Measurements from ENCODE around the gene MVB12B.
"Not testable (repeated sequence)": the region's sequence is repeated elsewhere in the genome, so short reads cannot be mapped to it uniquely, and the experiment has no call there.

MVB12B gene, protein sequence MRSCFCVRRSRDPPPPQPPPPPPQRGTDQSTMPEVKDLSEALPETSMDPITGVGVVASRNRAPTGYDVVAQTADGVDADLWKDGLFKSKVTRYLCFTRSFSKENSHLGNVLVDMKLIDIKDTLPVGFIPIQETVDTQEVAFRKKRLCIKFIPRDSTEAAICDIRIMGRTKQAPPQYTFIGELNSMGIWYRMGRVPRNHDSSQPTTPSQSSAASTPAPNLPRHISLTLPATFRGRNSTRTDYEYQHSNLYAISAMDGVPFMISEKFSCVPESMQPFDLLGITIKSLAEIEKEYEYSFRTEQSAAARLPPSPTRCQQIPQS

DNA sequence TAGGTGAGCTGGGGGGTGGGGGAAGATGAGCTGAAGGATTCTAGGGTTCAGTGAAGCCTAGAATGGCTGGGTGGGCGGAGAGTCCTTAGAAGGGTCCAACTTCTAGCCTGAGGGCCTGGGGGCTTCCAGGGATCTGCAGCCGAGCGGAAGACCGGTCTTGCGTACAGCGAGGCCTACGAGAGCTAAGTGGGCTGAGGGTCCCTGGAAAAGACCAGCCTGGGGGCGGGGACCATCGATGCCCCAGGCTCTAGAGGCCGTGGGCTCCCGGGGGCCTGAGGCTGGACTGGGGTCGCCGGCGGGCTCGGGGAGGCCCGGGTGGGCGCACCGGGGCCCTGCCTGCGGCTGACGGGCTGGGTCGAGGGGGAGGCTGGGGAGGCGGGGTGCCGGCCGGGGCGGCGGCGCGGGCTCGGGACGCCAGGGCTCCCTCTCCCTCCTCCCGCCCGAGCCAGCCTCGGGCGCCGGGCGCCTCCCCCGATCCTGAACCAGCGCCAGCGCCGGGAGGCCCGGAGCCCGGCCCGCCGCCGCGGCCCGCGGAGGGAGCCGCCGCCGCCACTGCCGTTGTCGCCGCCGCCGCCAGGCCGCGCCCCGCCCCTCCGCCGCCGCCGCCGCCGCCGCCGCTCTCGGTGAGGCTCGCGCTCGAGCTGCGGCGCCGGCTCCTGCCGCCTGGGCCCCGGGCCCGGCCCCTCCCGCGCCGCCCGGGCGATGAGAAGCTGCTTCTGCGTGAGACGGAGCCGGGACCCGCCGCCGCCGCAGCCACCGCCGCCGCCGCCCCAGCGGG lies at the start of gene MVB12B:
MVB12B (plus strand) TSS at position 602 of the 778 bp plus-strand sequence; CDS start at position 703, 101 bp downstream.
- peaks cover 21% of the 10 kb centered on the region for H3K36me3 ChIP-seq
- H3K4me3 ChIP-seq (ENCODE audit: low read depth, low read length): peak within 1 kb of the TSS; percentile 68
- peak within 1 kb of the TSS; percentile 94 for H3K27ac ChIP-seq
- H3K27me3 ChIP-seq (ENCODE audit: insufficient read depth, low read depth, severe bottlenecking): no peaks in the 10 kb centered on the region
- peaks cover 13% of the 10 kb centered on the region for H3K9me3 ChIP-seq (ENCODE audit: severe bottlenecking)
- DNase-seq: peak; percentile 37
- no peak for TF ChIP-seq CTCF (IDR thresholded peaks at IDR 0.05; ENCODE audit: low read depth, low read length)

DNA sequence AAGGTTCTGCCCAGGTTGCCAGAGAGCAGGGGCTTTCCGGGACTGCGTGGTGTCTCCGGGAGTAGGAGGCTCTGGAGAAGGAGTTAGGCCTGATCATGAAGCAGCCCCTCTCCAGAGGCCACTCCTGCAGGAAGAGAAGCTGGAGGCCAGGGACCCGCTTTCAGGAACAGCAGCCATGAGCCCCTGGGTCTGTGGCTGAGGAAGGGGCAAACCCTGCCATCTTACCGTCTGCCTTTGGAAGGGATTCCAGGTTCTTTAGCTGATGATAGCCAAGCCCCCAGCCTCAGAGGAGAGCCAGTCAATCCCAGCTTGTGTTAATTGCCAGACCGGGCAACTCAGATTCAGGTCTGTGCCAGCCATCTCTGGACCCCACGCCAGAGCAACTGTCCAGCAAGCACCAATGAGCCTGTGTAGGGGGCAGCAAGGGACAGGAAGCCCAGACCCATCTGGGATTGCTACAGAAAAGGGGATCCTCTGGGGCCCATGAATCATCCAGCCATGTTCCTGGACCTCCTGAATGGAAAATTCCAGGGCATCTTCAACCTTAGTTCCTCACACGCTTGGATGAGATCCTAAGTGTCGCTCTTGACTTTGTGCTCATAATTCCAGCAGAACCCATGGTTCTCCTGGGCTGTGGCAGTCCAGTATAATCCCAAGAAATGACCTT lies 42.7 kb upstream of the MVB12B start:
- Histone ChIP-seq H3K27ac (no peak overlapping the region), H3K9me3 (ENCODE audit: severe bottlenecking) (peaks cover under 1% of the 10 kb centered on the region), H3K27me3 (ENCODE audit: insufficient read depth, low read depth, severe bottlenecking) (no peaks in the 10 kb centered on the region), H3K36me3 (no peaks in the 10 kb centered on the region), H3K4me3 (ENCODE audit: low read depth, low read length) (no peak overlapping the region)
- no peak for DNase-seq
- no peak for TF ChIP-seq CTCF (IDR thresholded peaks at IDR 0.05; ENCODE audit: low read depth, low read length)

GRCh38 chr9:126285652-126286051 lies 41.0 kb upstream of the MVB12B start:
- not testable (repeated sequence) for DNase-seq; H3K36me3 ChIP-seq; H3K27ac ChIP-seq; H3K27me3 ChIP-seq (ENCODE audit: insufficient read depth, low read depth, severe bottlenecking); H3K9me3 ChIP-seq (ENCODE audit: severe bottlenecking); H3K4me3 ChIP-seq (ENCODE audit: low read depth, low read length)

DNA sequence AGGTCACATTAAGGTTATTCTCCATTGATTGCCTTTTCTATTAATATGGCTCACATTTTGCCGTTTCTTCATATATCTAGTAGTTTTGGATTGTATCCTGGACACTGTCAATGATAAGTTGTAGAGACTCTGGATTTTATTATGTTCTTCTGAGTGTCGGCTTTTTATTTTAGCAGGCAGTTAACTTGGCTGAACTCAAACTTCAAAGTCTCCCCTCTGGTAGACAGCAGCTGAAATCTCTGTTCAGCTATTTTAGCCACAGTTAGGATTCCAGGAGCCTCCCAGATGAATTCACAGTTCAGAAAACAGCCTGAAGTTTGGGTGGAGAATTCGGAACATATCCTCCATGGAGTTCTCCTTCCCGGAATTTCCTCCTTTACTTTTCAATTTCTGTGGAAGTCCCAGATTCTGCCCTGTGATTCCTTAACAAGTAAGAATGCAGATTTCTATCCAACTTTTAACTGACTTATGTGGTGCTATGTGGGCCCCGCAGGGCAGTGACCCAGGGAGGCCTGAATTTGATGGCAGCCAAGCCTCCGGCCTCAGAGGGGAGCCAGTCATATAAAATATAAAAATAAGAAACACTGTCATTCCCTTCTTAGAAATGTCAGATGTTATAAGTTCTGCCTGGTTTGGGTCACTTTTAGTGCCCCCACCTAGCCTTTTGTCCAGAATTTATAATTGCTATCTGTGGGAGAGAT lies 39.3 kb upstream of the MVB12B start:
- Histone ChIP-seq H3K27me3 (ENCODE audit: insufficient read depth, low read depth, severe bottlenecking) (no peaks in the 10 kb centered on the region), H3K36me3 (no peaks in the 10 kb centered on the region), H3K27ac (no peak overlapping the region), H3K9me3 (ENCODE audit: severe bottlenecking) (no peaks in the 10 kb centered on the region), H3K4me3 (ENCODE audit: low read depth, low read length) (no peak overlapping the region)
- DNase-seq: no peak
- TF ChIP-seq CTCF (IDR thresholded peaks at IDR 0.05; ENCODE audit: low read depth, low read length): no peak

DNA sequence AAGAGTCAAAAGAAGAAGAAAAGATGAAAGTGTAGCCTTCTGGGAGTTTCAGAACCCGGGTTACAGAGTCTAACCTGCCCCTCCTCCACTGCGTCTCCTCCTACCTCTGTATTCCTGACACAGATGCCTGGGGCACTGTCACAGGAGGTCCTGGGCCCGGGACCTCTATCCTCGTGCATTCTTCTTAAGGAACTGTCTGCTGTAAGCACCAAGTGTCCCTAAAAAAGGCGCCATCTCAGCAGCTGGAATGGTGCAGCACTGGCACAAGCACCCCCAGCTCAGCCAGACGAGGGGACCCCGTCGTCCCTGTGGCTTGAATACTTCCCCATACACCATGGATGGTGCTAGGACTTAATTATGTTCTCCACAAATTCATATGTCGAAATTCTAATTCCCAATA lies 35.8 kb upstream of the MVB12B start:
- Histone ChIP-seq H3K4me3 (ENCODE audit: low read depth, low read length) (no peak overlapping the region), H3K36me3 (no peaks in the 10 kb centered on the region), H3K9me3 (ENCODE audit: severe bottlenecking) (no peaks in the 10 kb centered on the region), H3K27me3 (ENCODE audit: insufficient read depth, low read depth, severe bottlenecking) (no peaks in the 10 kb centered on the region), H3K27ac (no peak overlapping the region)
- TF ChIP-seq CTCF (IDR thresholded peaks at IDR 0.05; ENCODE audit: low read depth, low read length): no peak
- no peak for DNase-seq
